ENCODE results near the gene PGAP2. TPM values are rescaled to one million over a fixed set of nuclear protein-coding genes. Genes with fewer than 3 reads are reported as not detected.

PGAP2 gene
- total RNA-seq, 1 experiment from 2014 or later, result 37.4 TPM

GRCh38 chr11:3853899-3854659 lies 45.7 kb downstream of the PGAP2 start:
- Mint-ChIP-seq H3K4me1 (peaks cover 30 to 38% of the 10 kb centered on the region in 2 experiments), H3K27ac (peak overlapping the region in 2 of 3 experiments; percentile 15 to 47; a peak in 1 of 7 replicates), H3K36me3 (ENCODE audit: insufficient read depth in 1 of 3, low read depth in 3 of 3) (no peaks in the 10 kb centered on the region; a peak in 1 of 7 replicates), H3K27me3 (ENCODE audit: low read depth) (peaks cover 19% of the 10 kb centered on the region), H3K4me3 (peak overlapping the region; percentile 85 to 87), H3K9me3 (no peaks in the 10 kb centered on the region)
- no peaks in the 10 kb centered on the region; the same call in 1 of the 2 replicates for H3K27me3 ChIP-seq (ENCODE audit: insufficient read depth, low read length)
- DNase-seq, result no peak
- no peaks in the 10 kb centered on the region for H4K20me1 ChIP-seq (ENCODE audit: control insufficient read depth, insufficient read depth, insufficient read length)
- no peaks in the 10 kb centered on the region for H3K79me1 ChIP-seq (ENCODE audit: insufficient read depth, low read depth, low read length, poor library complexity, severe bottlenecking)
- no peak overlapping the region for H3K27ac ChIP-seq (ENCODE audit: insufficient read length, low read depth, low read length)
- no peak overlapping the region for H2BK12ac ChIP-seq (ENCODE audit: insufficient read length, low read depth, low read length)
- H4K5ac ChIP-seq (ENCODE audit: insufficient read length, low read depth, low read length), result peak overlapping the region; percentile 3
- no peak overlapping the region for H2BK15ac ChIP-seq (ENCODE audit: low read depth, low read length)
- no peaks in the 10 kb centered on the region for H3K79me2 ChIP-seq (ENCODE audit: insufficient read depth, low read length)
- no peak overlapping the region for H3K14ac ChIP-seq (ENCODE audit: insufficient read depth, low read length)
- no peak overlapping the region for H3K9ac ChIP-seq (ENCODE audit: extremely low read depth, insufficient read length, low read length)
- no CpG with 5 or more reads among the region's 11 CpGs for WGBS (ENCODE audit: extremely low coverage, insufficient read length, low lambda C conversion rate)
- H4K91ac ChIP-seq (ENCODE audit: insufficient read length, low read depth, low read length), result no peak overlapping the region
- H3K56ac ChIP-seq (ENCODE audit: insufficient read length, low read depth, low read length), result no peak overlapping the region
- H3K18ac ChIP-seq (ENCODE audit: insufficient read length, low read depth, low read length), result no peak overlapping the region
- H2BK5ac ChIP-seq (ENCODE audit: insufficient read length, low read length), result no peak overlapping the region
- H3K23me2 ChIP-seq (ENCODE audit: insufficient read length, low read depth, low read length, poor library complexity, severe bottlenecking), result peaks cover 12% of the 10 kb centered on the region
- H2BK120ac ChIP-seq (ENCODE audit: low read depth, low read length, poor library complexity, severe bottlenecking), result no peak overlapping the region
- H4K8ac ChIP-seq (replicated peaks; ENCODE audit: insufficient read length, low read depth, low read length), result no peak overlapping the region
- H2BK20ac ChIP-seq (ENCODE audit: low read depth, low read length, poor library complexity, severe bottlenecking), result no peak overlapping the region
- peak overlapping the region; percentile 86 for H2AFZ ChIP-seq (ENCODE audit: low read length)
- peak overlapping the region; percentile 40 for H3K4me2 ChIP-seq (ENCODE audit: insufficient read depth, insufficient read length, low read length)
- H3T11ph ChIP-seq (ENCODE audit: low read length), result no peak overlapping the region
- no peak overlapping the region for H3K4ac ChIP-seq (ENCODE audit: low read depth, low read length)
- H3K4me1 ChIP-seq (ENCODE audit: insufficient read depth, low read length), result peaks cover 2% of the 10 kb centered on the region; the same call in 1 of the 2 replicates
- no peak for TF ChIP-seq CTCF (conservative IDR thresholded peaks at IDR 0.05)
- no peak overlapping the region for H3K23ac ChIP-seq (ENCODE audit: insufficient read length, low read depth, low read length)
- H2AK5ac ChIP-seq (ENCODE audit: insufficient read length, low read length), result no peak overlapping the region
- no peaks in the 10 kb centered on the region for H3K9me3 ChIP-seq (ENCODE audit: control insufficient read depth, low read depth, low read length)
